Esophagus muscularis mucosa (tissue), 4 donors: ENCODE measurements around the gene MAD1L1. TPM values are rescaled to one million over a fixed set of nuclear protein-coding genes. Genes with fewer than 3 reads are reported as not detected.
"Not testable (repeated sequence)": the region's sequence is repeated elsewhere in the genome, so short reads cannot be mapped to it uniquely, and the experiment has no call there.

ENCODE experiments used
- DNase-seq: peaks from one replicate; pipeline ENCODE4 v3.0.0-alpha.2; 2017; ENCODE audit errors: extremely low spot score
- H3K27ac ChIP-seq, 4 donors: fragments of 200-600 bp; sonication (generic); replicated peaks in 1 of 4; 1 replicate in 3 of 4; 2 replicates in 1 of 4; pipeline ENCODE4 v1.5.1; 2016 to 2019; ENCODE audit warnings: mild to moderate bottlenecking in 1 of 4
- H3K27me3 ChIP-seq, 4 donors: fragments of 200-600 bp; sonication (generic); one replicate each; pipeline versions ENCODE4 v1.5.1 to v1.6.0; 2016 to 2019
- H3K36me3 ChIP-seq, 4 donors: fragments of 200-600 bp; sonication (generic); one replicate each; pipeline ENCODE4 v1.5.1; 2016 to 2019
- H3K4me1 ChIP-seq, 4 donors: fragments of 200-600 bp; sonication (generic); one replicate each; pipeline ENCODE4 v1.5.1; 2016 to 2019
- H3K4me3 ChIP-seq, 4 donors: fragments of 200-600 bp; sonication (generic); 1 replicate in 2 of 4; 2 replicates in 2 of 4; pipeline ENCODE4 v1.5.1; 2016 to 2019; ENCODE audit warnings: mild to moderate bottlenecking in 4 of 4, moderate library complexity in 1 of 4
- H3K9me3 ChIP-seq, 4 donors: fragments of 200-600 bp; sonication (generic); 1 replicate in 3 of 4; 2 replicates in 1 of 4; pipeline ENCODE4 v1.5.1; 2016 to 2019
- CTCF ChIP-seq, 3 experiments: fragments of 200-600 bp in 2 of 3; fragments of 450-650 bp in 1 of 3; sonication (generic) in 2 of 3; IDR thresholded peaks; one replicate each; pipeline ENCODE4 v1.5.1; 2017 to 2019; ENCODE audit warnings: antibody characterized with exemption in 3 of 3, mild to moderate bottlenecking in 2 of 3, moderate library complexity in 1 of 3
- EP300 ChIP-seq: sonication (generic); formaldehyde crosslinking; IDR thresholded peaks from one replicate; pipeline ENCODE4 v1.6.1; 2017; ENCODE audit warnings: antibody characterized with exemption
- POLR2A ChIP-seq: fragments of 450-650 bp; IDR thresholded peaks from one replicate; pipeline ENCODE4 v1.6.1; 2017; ENCODE audit warnings: antibody characterized with exemption, moderate library complexity, mild to moderate bottlenecking, low read depth
- POLR2AphosphoS5 ChIP-seq, 2 donors: sonication (generic); formaldehyde crosslinking; IDR thresholded peaks; one replicate each; pipeline ENCODE4 v1.6.1; 2017; ENCODE audit warnings: antibody characterized with exemption in 2 of 2
- WGBS: methylation state at CpG from one replicate; pipeline ENCODE4 v1.1.5; 2018; 5-methylcytosine and 5-hydroxymethylcytosine counted together
- intact Hi-C: fragments of 100-400 bp; cut with DNase I; formaldehyde crosslinking; loops from one replicate; pipeline ENCODE4 v1.15.1; 2023
- total RNA-seq, 4 donors: library from RNA; depleted of rRNA; stranded (reverse); fragments of >200 nt; gene quantifications; one replicate each; pipeline versions ENCODE4 v1.1.0 to v1.2.1, GENCODE V29; 2016

The MAD1L1 gene
- total RNA-seq, 4 donors from 2014 or later, result 22.2 to 33.1 (median 29.5) TPM

DNA sequence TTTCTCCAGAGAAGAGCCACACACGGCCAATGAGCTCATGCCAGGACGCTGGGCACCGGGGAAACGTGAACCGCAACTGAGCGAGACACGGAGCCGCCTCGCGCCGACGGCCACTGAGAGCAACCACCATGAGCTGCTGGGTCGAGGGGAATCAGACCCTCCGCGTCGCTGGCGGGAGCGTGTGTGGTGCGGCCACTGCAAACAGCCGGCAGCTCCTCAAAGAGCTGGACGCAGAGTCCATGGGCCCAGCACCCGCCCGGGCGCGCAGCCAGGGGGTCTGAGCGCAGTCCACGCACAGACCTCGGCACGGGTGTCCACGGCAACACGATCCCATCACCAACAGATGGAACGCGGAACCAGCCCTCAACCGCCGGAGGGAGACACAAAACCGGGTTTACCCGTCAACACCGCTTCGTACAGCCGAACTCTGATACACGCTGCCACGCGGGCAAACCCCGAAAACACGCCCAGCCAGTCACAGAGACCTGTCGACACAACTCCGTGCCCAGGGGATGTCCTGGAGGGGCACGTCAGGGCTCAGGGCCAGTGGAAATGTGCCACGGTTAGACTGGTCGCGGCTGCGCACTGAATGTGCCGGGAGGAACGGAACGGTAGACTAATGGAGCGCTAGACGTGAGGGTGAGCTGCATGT, 415.6 kb downstream of the MAD1L1 start:
- peaks cover 0 to 23% (median 11%) of the 10 kb centered on the region in 4 donors for H3K36me3 ChIP-seq
- peak; percentile 83 for DNase-seq
- intact Hi-C loops, result no loop called here
- H3K27me3 ChIP-seq, result peaks cover 0 to 4% (median 0%) of the 10 kb centered on the region in 4 donors
- no peak overlapping the region for H3K27ac ChIP-seq
- no peaks in the 10 kb centered on the region for H3K9me3 ChIP-seq
- 96% methylated on average over 54 of the region's 57 CpGs for WGBS
- H3K4me3 ChIP-seq, result no peak overlapping the region
- TF ChIP-seq POLR2A, result no peak
- TF ChIP-seq CTCF (IDR thresholded peaks at IDR 0.05), result no peak
- no peak for TF ChIP-seq POLR2AphosphoS5 (IDR thresholded peaks at IDR 0.05)
- no peak for TF ChIP-seq EP300
- H3K4me1 ChIP-seq, result peaks cover 4 to 9% (median 9%) of the 10 kb centered on the region in 4 donors

DNA sequence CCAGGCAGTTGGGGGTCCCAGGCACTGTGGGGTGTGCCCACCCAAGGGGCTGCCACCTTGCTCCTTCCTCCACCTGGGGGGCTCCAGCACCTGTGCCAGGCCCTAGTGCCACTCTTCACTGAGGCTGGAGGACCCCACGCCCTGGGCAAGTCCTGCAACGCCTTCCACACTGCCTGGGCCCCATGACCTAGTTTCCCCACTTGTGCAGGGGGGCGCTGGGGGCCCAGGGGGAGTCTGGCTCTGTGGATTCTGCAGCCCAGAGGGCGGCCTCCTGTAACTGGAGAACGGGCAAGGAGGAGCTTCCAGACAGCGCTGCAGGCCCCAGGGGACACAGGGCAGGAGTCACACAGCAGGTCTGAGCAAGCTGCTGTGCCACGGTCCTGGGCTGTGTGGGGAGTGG, 416.3 kb downstream of the MAD1L1 start:
- intact Hi-C loops, H3K27ac ChIP-seq: not testable (repeated sequence)

DNA sequence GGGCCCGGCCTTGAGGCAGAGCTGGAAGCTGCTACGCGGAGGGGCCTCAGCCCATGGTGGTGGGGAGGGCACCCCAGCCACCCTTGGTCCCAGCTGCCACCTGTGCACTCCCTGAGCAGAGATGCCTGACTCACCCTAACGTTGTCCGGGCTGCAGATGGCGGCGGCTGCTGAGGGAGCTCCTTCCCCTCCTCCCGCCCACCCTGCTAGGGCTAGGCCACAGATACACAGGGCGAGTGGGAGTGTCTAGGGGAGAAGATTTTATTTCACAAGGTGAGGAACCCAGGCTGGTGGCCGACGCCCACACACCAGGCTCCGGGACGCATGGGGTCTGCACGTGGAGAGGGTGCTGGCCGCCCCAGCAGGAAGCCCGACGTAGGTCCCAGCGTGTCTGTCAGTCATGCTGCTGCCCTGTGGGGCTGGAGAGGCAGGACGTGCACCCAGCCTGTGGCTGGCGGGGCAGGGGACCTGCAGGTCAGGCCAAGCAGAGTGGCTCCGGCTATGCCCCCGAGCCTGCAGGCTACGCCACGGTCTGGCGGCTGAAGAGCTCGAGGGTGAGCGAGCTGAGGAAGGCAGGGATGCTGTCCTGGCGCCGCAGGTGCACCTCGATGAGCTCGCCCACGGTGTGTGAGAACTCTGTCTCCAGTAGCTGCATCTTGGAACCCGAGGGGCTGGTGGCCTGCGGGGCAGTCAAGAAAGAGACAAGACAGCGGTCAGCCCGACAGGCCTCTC, 417.0 kb downstream of the MAD1L1 start:
- 100% methylated on average over 2 of the region's 36 CpGs for WGBS
- Histone ChIP-seq H3K36me3 (peaks cover 0 to 23% (median 11%) of the 10 kb centered on the region in 4 donors), H3K4me1 (peaks cover 4 to 23% (median 21%) of the 10 kb centered on the region in 4 donors)
- intact Hi-C loops, H3K27ac ChIP-seq, H3K9me3 ChIP-seq, H3K27me3 ChIP-seq, H3K4me3 ChIP-seq: not testable (repeated sequence)
- peak; percentile 53 for DNase-seq

More for the DNA sequence above, 416.3 kb downstream of the MAD1L1 start:
- not testable (repeated sequence) for H3K4me3 ChIP-seq, H3K9me3 ChIP-seq, H3K27me3 ChIP-seq
- WGBS, result 86% methylated on average over 4 of the region's 7 CpGs
- peak; percentile 39 for DNase-seq
- peaks cover 4 to 16% (median 14%) of the 10 kb centered on the region in 4 donors for H3K4me1 ChIP-seq
- H3K36me3 ChIP-seq, result peaks cover 0 to 23% (median 11%) of the 10 kb centered on the region in 4 donors

DNA sequence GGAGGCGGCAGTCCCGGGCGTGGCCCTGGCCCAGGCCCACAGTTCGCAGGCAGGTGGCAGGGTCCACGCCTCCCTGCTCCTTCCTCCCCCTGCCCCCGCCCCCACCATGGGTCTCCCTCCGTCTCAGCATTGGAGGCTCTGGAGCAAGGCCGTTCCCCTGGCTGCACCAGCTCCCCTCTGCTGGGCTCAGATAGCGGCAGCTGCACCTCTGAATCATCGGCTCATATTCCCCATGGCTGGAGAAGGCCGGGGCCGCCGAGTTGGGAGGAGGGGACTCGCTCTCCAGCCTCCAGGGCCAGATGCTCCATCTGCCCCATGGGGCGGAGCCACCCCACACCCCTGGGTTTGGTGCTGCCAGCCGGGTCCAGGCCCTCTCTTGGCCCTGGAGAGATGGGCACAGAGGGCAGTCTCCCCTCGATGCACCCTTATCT, 417.7 kb downstream of the MAD1L1 start:
- Histone ChIP-seq H3K4me1 (peaks cover 4 to 25% (median 24%) of the 10 kb centered on the region in 4 donors), H3K9me3 (no peaks in the 10 kb centered on the region), H3K4me3 (no peak overlapping the region), H3K27ac (no peak overlapping the region), H3K36me3 (peaks cover 0 to 23% (median 11%) of the 10 kb centered on the region in 4 donors), H3K27me3 (peaks cover 0 to 7% (median 0%) of the 10 kb centered on the region in 4 donors)
- TF ChIP-seq POLR2AphosphoS5 (IDR thresholded peaks at IDR 0.05) (no peak), CTCF (IDR thresholded peaks at IDR 0.05) (no peak), EP300 (no peak)
- DNase-seq, result peak; percentile 66
- intact Hi-C loops, result no loop called here
- WGBS, result 95% methylated on average over 7 of the region's 17 CpGs

- 91% methylated on average over 17 of the region's 22 CpGs for WGBS
- Histone ChIP-seq H3K36me3 (peaks cover 0 to 23% (median 11%) of the 10 kb centered on the region in 4 donors), H3K4me1 (peaks cover 4 to 25% (median 24%) of the 10 kb centered on the region in 4 donors), H3K27me3 (peaks cover 0 to 12% (median 0%) of the 10 kb centered on the region in 4 donors), H3K9me3 (no peaks in the 10 kb centered on the region), H3K27ac (no peak overlapping the region), H3K4me3 (no peak overlapping the region)
- intact Hi-C loops, result no loop called here
- peak; percentile 53 for DNase-seq
- TF ChIP-seq POLR2A (no peak), CTCF (IDR thresholded peaks at IDR 0.05) (no peak), POLR2AphosphoS5 (IDR thresholded peaks at IDR 0.05) (no peak), EP300 (no peak)
These were observed 418.5 kb downstream of the MAD1L1 start for GRCh38 chr7:1814089-1814811.
